Epithelial cell of proximal tubule (primary cell): ENCODE data around the gene KPNB1. TPM values are rescaled to one million over a fixed set of nuclear protein-coding genes. Genes with fewer than 3 reads are reported as not detected.

Experiments used
- DNase-seq: peaks from one replicate; pipeline ENCODE4 v3.0.0-alpha.2; 2011; ENCODE audit warnings: low read depth
- H3K4me3 ChIP-seq: 2 replicates; pipeline ENCODE4 v1.5.1; 2011; ENCODE audit warnings: low read depth, mild to moderate bottlenecking, low read length
- total RNA-seq: library from RNA; depleted of rRNA; stranded (reverse); fragments of >200 nt; gene quantifications from 2 replicates; pipeline ENCODE4 v1.2.3, GENCODE V29; 2015
- TF ChIP-seq, protein P1 (sequence below): conservative IDR thresholded peaks from 2 replicates; pipeline ENCODE4 v1.5.1; 2012; ENCODE audit warnings: low read depth, mild to moderate bottlenecking, low read length

The KPNB1 gene
- total RNA-seq, 1 donor from 2014 or later, result 392 TPM

DNA sequence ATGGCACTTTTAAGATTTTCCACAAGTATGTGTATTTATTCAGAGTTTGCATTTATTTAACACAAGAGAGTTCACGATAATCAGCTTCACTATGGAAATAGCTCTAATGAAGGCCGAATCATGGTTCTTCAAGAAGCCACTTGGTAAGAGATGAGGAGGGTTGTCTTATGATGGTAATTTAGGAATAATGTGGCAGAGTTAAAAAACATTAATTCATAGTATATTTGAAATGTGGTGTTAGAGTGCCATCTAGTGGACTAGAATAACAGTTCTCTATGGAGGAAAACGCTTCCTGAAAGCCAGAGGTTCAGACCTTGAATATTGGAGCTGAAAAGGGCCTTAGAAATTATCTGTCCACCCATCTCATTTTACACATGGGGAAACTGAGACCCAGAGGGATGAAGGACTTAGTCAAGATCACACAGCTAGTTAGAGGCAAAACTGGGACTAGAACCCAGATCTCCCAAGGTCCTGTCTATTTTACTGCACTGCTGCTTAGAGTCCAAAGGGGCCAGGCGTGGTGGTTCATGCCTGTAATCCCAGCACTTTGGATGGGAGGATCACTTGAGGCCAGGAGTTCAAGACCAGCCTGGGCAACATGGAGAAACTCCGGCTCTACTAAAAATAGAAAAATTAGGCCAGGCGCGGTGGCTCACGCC lies 33.8 kb upstream of the KPNB1 start:
- TF ChIP-seq, protein P1, sequence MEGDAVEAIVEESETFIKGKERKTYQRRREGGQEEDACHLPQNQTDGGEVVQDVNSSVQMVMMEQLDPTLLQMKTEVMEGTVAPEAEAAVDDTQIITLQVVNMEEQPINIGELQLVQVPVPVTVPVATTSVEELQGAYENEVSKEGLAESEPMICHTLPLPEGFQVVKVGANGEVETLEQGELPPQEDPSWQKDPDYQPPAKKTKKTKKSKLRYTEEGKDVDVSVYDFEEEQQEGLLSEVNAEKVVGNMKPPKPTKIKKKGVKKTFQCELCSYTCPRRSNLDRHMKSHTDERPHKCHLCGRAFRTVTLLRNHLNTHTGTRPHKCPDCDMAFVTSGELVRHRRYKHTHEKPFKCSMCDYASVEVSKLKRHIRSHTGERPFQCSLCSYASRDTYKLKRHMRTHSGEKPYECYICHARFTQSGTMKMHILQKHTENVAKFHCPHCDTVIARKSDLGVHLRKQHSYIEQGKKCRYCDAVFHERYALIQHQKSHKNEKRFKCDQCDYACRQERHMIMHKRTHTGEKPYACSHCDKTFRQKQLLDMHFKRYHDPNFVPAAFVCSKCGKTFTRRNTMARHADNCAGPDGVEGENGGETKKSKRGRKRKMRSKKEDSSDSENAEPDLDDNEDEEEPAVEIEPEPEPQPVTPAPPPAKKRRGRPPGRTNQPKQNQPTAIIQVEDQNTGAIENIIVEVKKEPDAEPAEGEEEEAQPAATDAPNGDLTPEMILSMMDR, result peak; percentile 66
- DNase-seq, result no peak
- H3K4me3 ChIP-seq, result no peak overlapping the region

DNA sequence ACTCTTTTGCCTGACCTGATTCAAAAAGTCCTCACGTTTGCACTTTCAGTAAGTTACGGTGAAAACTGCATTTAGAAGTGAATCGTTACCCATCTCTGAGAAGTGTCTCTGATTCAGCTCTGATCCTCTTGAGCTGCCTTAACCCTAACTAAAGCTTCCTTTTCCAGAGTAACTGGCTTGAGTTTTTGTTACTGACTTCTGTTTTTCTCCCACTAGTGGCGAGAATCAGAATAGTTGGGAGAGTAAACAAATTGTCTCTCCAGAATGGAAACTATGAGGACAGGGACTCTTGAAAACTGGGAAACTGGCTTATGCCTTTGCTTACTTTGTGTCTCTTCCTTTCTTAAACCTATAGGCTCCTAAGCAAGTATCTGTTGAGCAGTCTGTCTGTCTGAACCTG lies 31.3 kb upstream of the KPNB1 start:
- DNase-seq, result no peak
- TF ChIP-seq, protein P1, result peak; percentile 37
- H3K4me3 ChIP-seq, result no peak overlapping the region

- H3K4me3 ChIP-seq, result no peak overlapping the region
- TF ChIP-seq, protein P1, result no peak
- DNase-seq, result no peak
Observed at GRCh38 chr17:47620503-47621245, 29.0 kb upstream of the KPNB1 start.

DNA sequence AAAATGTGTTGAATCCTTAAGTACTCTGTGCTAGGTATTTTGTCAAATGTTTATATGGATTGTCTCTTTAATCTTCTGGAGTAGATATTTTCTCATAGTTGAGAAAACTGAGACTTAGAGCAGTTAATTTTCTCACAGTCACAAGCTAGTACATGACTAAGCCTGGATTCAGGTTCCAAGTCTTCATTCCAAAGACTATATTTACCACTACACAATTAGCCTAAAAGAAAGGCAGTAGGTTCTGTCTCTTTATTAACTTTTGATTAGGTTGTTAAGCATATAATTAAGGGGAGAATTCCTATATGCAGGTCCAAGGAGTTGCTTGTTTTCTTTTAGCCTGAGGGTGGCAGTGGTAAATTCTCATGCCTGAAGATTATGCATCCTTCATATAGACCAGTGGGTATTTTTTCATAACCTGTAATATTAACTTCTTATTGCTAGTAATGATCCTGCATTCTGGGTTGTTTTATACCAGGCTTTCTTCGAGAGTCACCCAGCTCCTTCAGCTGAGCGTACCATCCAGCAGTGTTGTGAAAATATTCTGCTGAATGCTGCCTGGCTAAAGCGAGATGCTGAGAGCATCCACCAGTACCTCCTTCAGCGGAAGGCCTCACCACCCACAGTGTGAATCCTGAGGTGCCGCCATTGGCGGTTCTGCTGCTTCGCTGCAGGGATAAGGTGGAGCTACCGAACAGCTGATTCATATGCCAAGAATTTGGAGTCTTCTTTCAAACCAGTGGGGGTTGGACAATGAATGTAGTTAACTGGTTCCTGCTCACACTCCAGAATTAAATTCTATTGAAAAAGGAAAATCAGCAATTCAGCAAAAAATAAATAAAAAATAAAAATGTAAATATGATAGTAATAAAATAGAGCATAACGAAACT lies 28.2 kb upstream of the KPNB1 start:
- peak; percentile 50 for DNase-seq
- no peak overlapping the region for H3K4me3 ChIP-seq
- TF ChIP-seq, protein P1, result peak; percentile 2

DNA sequence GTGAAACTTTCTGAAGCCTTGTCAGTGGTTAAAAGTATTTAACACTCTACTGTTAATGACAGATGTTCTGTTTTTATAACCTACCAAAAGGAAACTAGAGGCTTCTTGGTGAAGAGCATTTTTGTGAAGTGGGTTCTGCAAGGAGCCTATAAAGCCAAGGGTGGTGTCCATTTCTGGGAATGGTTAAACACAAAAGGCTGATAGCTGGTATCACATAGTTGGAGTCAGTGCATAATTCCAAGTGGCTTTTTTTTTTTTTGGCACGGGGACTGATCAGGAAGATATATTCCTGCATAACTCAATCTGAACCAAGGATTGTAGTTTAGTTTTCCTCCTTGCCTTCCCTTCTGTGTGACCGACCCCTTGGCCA lies 27.6 kb upstream of the KPNB1 start:
- DNase-seq, result no peak
- no peak overlapping the region for H3K4me3 ChIP-seq
- TF ChIP-seq, protein P1, result no peak

- DNase-seq, result no peak
- no peak overlapping the region for H3K4me3 ChIP-seq
- TF ChIP-seq, protein P1, result no peak
Observed at GRCh38 chr17:47624727-47625068, 25.0 kb upstream of the KPNB1 start.
